HG02938 (cell line): ENCODE measurements around the gene NBEAL2.

Experiments used
- ATAC-seq: cut with Tn5 transposase; IDR thresholded peaks from one replicate; pipeline ENCODE4 v1.9.1; 2021; ENCODE audit warnings: mild to moderate bottlenecking, moderate library complexity; ENCODE audit not compliant: unreplicated experiment

Gene NBEAL2

DNA sequence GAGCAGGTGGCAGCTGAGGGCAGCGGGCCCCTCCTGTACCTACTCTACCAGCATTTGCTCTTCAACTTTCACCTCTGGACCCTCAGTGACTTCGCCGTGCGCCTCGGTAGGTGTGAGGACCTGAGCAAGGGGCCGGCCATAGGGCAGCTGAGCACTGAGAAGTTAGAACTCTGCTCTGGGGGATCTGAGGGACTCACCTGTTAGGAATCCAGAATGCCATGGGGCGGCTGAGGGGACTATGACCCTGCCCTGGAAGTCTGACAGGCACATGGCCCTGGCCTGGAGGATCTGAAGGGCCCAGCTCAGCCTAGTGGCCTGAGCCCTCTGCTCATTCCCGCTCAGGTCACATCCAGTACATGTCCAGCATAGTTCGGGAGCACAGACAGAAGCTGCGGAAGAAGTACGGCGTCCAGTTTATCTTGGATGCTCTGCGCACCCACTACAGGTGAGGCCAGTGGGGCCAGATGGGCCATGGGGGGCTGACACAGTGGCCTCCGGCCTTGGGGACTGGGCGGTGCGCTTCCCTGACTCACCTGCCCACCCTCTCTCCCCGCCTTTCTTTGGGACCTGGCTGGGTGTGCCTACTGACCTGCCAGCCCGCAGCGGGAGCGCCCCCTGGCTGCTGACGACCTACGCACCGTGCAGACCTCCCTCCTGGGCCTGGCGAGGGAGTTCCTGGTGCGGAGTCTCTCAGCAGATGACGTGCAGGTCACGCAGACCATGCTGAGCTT lies 18.8 kb downstream of the NBEAL2 start:
- ATAC-seq, result no peak

DNA sequence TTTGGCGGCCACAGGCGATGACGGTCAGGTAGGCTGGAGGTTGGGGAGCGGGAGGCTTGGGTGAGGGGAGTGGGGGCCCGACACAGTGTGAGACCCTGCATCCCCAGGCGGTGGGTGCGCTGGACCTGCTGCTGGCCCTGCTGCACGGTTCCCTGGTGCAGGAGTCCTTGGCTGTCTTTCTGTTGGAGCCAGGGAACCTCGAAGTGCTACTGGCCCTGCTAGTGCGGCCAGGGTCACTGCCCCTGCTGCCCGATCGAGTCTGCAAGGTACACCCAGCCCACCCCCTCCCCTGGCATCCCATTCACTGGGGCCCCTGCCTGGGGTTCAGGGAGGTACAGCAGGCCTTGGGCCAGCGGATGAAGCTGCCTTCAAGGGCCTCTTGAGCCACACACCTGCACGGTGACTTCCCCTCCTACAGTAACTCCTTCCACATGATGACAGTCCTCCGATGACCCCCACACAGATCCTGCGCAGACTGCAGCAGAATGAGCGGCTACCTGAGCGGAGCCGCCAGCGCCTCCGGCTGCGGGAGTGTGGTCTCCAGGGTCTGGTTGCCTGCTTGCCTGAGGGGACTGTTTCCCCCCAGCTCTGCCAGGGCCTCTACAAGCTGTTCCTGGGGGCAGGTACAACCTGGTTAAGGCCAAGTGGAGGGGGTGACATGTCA lies 19.5 kb downstream of the NBEAL2 start:
- no peak for ATAC-seq

DNA sequence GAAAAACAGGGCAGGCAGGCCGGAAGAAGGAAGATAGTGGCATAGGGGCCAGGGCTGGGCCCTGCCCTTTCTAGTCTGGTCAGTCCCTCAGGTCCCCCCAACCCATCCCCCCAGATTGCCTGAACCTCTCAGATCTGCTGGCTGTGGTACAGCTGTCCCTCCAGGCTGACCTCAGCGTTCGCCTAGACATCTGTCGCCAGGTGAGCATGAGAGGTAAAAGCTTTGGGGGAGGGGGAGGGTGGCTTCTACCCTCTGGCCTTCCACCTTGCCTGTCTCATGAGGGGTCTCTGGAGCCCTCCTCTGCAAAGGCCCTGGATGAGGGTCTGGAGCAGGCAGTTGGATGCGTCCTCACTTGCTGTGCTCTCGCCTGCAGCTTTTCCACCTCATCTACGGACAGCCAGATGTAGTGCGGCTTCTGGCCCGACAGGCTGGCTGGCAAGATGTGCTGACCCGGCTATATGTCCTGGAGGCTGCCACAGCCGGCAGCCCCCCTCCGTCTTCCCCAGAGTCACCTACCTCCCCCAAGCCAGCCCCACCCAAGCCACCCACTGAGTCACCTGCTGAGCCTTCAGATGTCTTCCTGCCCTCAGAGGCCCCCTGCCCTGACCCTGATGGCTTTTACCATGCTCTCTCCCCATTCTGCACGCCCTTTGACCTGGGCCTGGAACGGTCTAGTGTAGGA lies 20.2 kb downstream of the NBEAL2 start:
- ATAC-seq, result no peak

DNA sequence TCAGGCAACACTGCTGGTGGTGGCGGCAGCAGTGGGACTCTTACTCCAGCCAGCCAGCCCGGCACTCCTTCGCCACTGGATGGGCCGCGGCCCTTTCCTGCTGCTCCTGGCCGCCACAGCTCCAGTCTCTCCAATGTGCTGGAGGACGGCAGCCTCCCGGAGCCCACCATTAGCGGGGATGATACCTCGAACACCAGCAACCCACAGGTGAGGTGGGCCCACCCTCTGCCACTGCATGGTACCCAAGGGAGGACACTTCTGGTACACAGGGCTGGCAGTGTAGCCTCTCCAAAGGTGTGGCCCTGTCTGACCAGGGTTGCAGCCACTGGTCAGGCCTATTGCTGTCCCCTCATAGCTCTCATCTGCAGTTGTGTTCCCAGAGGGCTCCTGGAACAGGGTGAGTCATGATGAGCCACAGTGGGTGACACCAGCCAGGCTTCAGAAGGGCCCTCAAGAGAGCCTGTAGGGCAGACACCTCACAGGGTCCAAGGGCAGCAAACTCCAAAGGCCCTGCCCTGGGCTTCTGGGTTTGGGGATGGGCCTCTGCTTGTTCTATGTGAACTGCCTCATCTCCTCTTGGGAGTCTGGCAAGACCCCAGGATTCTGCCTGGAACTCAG lies 20.8 kb downstream of the NBEAL2 start:
- ATAC-seq, result no peak

DNA sequence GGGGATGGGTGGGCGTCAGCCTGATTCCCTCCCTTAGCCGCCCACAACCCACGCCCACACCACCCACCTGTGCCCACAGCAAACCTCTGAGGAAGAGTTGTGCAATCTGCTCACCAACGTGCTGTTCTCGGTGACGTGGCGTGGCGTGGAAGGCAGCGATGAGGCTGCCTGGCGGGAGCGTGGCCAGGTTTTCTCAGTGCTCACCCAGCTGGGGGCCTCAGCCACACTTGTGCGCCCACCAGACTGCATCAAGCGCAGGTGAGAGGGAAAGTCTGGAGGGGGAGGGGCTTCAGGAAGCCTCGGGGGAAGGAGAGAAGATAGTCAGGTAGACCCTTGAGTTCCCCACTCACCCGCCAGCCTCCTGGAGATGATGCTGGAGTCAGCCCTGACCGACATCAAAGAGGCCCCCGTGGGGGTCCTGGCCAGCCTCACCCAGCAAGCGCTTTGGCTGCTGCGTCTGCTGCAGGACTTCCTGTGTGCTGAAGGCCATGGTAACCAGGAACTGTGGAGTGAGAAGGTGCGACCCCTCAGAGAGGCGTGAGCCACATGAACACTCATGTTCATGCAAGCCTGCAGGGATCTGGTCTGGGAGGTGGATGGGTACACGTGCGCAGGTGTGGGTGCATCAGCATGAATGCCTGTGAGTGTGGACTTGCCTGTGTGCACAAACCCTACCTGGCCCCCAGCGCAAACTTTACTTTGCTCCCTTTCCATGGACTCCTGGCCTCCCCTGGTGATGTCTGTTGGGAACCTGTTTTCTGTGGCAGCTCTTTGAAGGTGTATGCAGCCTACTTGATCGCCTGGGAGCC lies 21.7 kb downstream of the NBEAL2 start:
- no peak for ATAC-seq

DNA sequence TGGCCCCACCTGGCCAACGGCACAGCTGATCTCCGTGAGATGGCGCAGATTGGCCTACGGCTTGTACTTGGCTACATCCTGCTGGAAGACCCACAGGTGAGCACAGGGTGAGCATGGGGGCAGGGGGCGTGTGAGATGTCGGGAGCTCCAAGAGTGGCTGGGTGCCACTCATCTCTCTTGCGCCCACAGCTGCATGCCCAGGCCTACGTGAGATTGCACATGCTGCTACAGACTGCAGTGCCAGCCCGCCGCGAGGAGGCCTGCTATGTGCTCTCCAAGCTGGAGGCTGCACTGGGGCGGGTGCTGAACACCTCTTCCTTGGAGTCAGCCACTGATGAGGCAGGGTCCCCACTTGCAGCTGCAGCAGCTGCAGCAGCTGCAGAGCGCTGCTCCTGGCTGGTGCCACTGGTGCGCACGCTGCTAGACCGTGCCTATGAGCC lies 22.3 kb downstream of the NBEAL2 start:
- ATAC-seq, result no peak

DNA sequence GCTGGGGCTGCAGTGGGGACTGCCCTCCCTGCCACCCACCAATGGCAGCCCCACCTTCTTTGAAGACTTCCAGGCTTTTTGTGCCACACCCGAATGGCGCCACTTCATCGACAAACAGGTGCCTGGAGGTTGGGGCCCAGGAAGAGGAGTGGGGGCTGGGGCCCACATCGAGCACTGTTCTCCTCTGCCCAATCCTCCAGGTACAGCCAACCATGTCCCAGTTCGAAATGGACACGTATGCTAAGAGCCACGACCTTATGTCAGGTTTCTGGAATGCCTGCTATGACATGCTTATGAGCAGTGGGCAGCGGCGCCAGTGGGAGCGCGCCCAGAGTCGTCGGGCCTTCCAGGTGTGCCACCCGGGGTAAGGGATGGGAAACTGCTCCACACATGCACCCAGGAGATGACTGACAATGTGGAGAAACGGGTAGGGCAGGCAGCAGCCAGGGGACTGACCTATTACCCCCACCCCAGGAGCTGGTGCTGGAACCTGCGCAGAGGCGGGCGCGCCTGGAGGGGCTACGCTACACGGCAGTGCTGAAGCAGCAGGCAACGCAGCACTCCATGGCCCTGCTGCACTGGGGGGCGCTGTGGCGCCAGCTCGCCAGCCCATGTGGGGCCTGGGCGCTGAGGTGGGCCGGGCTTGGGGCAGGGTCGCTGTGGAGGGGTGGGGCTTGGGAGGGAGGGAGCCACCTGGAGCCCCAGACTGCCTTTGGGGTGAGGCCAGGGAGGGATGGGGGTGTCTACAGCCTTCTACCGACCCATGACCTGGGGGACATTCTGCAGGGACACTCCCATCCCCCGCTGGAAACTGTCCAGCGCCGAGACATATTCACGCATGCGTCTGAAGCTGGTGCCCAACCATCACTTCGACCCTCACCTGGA lies 22.9 kb downstream of the NBEAL2 start:
- no peak for ATAC-seq

DNA sequence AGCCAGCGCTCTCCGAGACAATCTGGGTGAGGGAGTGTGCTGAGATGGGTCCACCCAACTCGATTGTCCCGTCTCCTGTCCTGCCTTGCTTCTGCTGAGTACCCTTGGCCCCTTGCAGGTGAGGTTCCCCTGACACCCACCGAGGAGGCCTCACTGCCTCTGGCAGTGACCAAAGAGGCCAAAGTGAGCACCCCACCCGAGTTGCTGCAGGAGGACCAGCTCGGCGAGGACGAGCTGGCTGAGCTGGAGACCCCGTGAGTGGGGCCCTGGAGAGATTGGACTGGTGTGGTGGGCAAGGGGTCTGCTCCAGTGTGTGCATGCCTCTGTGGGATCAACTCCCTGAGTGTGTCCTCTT lies 23.6 kb downstream of the NBEAL2 start:
- no peak for ATAC-seq

DNA sequence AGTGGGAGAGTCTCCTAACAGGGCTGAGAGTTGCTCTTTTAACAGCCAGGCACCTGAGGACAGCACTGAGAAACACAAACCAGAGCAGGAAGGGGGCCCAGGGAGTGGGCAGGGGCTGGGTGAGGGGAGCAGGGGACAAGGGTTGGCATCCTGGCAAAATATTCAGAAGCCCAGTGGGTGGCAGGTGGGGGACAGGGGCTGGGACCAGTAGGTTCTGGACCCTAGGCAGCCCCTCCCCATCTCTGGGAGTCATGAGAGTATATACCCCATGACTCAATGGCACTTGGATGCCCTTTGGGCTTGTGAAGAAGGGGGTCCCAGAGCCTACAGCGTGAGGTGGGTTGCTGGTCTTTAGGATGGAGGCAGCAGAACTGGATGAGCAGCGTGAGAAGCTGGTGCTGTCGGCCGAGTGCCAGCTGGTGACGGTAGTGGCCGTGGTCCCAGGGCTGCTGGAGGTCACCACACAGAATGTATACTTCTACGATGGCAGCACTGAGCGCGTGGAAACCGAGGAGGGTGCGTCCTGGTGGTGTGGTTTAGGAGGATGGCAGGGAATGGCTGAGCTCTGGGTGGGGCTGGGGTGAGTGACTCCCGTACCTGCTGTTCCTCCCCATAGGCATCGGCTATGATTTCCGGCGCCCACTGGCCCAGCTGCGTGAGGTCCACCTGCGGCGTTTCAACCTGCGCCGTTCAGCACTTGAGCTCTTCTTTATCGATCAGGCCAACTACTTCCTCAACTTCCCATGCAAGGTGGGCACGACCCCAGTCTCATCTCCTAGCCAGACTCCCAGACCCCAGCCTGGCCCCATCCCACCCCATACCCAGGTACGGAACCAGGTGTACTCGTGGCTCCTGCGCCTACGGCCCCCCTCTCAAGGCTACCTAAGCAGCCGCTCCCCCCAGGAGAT lies 24.2 kb downstream of the NBEAL2 start:
- no peak for ATAC-seq

DNA sequence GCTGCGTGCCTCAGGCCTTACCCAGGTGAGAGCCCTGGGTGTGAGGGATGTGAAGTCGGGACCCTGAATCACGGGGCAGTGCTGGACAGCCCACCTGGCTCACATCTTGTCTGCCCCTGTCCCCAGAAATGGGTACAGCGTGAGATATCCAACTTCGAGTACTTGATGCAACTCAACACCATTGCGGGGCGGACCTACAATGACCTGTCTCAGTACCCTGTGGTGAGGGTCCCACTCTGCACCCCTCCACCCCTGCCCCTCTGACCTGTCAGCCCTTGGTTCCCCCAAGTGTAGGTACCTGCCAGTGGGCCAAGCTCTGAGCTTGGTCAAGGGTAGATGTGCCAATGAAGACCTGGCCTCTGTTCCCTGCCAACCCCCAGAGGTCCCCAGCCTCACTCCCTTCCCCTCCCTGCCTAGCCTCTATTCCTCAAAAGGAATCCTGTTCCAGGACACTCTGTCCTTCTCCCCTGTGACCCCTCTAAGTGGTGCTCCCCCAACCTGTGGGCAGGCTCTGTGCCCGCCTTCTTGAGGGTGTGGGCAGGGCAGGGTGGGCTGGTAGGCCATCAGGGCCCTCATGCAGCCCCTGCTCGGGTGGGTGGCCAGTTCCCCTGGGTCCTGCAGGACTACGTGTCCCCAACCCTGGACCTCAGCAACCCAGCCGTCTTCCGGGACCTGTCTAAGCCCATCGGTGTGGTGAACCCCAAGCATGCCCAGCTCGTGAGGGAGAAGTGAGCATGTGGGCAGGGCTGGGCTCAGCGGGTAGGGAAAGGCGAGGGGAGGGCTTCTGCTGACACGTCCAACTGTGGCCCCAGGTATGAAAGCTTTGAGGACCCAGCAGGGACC lies 25.1 kb downstream of the NBEAL2 start:
- no peak for ATAC-seq

DNA sequence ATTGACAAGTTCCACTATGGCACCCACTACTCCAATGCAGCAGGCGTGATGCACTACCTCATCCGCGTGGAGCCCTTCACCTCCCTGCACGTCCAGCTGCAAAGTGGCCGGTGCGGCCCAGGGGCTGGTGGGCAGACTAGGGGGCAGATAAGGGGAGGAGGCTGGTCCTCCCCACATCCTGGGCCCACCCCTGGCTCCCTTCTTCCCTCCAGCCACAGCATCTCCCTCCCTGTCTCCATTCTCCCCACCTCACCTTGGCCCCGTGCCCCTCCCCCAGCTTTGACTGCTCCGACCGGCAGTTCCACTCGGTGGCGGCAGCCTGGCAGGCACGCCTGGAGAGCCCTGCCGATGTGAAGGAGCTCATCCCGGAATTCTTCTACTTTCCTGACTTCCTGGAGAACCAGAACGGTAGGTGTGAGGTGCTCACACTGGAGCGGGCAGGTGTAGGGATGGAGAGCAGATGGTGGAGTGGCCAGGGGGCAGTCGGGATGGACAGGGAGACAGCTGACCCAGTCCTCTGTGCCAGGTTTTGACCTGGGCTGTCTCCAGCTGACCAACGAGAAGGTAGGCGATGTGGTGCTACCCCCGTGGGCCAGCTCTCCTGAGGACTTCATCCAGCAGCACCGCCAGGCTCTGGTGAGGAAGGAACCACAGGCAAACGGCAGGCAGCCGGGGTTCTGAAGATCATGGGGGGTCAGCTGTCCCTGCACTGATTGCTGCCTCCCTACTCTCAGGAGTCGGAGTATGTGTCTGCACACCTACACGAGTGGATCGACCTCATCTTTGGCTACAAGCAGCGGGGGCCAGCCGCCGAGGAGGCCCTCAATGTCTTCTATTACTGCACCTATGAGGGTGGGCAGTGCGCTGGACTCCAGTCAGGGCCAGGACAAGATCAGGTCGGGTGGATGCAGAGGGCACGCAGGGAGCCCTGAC lies 26.0 kb downstream of the NBEAL2 start:
- ATAC-seq, result no peak

DNA sequence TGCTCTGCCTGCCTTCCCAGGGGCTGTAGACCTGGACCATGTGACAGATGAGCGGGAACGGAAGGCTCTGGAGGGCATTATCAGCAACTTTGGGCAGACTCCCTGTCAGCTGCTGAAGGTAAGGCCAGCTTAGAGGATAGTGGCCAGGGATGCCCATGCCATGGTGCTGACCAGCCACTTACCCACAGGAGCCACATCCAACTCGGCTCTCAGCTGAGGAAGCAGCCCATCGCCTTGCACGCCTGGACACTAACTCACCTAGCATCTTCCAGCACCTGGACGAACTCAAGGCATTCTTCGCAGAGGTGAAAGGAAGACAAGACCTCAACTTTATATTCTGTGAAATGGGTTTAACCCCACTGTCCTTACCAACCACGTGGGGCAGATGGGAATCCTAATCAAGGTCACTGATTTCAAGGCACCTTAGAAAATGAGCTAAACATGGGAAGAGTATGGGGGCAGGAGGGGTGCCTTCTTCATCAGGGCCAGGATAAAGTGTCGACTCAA lies 26.7 kb downstream of the NBEAL2 start:
- no peak for ATAC-seq

DNA sequence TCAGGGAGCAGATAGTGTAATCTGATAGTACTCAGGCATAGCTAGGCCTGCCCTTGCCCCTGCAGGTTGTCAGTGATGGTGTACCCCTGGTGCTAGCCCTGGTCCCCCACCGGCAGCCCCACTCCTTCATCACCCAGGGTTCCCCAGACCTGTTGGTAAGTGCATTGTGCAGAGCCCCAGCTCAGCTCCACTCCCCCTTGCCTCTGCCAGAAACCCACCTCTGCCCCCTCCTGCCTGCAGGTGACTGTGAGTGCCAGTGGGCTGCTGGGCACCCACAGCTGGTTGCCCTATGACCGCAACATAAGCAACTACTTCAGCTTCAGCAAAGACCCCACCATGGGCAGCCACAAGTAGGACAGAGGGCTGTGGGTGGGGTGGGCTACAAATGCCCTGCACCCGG lies 27.5 kb downstream of the NBEAL2 start:
- no peak for ATAC-seq

DNA sequence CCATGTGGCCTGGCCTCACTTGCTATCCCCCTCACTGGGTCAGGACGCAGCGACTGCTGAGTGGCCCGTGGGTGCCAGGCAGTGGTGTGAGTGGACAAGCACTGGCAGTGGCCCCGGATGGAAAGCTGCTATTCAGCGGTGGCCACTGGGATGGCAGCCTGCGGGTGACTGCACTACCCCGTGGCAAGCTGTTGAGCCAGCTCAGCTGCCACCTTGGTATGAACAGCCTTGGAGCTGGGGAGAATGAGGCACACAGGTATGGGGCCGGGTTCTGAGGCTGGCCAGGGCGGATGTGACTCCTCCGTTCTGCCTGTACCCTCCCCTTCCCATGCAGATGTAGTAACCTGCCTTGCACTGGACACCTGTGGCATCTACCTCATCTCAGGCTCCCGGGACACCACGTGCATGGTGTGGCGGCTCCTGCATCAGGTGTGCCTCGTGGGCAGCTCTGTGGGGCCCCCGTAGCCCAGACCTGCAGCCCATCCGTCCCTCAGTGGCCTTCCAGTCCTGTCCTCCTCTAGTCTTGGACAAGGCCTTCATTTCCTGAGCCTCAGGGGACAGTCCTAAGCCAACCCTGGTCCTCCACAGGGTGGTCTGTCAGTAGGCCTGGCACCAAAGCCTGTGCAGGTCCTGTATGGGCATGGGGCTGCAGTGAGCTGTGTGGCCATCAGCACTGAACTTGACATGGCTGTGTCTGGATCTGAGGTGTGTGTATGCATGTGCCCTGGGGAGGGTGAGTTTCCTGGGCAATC lies 28.2 kb downstream of the NBEAL2 start:
- ATAC-seq, result no peak

DNA sequence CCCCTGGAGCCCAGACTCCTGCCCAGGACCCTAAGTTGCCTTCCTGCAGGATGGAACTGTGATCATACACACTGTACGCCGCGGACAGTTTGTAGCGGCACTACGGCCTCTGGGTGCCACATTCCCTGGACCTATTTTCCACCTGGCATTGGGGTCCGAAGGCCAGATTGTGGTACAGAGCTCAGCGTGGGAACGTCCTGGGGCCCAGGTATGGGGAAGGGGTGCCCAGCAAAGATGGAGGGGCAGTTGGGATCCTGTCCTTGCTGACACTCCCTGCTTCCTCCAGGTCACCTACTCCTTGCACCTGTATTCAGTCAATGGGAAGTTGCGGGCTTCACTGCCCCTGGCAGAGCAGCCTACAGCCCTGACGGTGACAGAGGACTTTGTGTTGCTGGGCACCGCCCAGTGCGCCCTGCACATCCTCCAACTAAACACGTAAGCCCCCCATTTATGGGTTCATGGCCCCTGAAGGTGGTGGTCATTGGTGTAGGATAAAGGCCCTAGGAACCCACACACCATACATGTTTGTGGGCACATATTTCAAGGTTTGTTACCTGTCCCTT lies 28.8 kb downstream of the NBEAL2 start:
- no peak for ATAC-seq

DNA sequence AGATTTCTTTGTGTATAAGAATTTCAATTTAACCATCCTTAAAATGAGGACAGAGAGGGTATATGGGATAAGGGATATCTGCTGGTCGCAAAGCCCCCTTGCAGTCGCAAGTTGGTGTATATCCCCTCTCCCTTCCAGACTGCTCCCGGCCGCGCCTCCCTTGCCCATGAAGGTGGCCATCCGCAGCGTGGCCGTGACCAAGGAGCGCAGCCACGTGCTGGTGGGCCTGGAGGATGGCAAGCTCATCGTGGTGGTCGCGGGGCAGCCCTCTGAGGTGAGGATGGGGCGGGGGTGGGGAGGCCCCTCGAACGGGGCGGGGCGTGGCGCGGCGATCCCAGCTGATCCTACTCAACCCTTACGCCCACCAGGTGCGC lies 29.4 kb downstream of the NBEAL2 start:
- no peak for ATAC-seq
